K562 (cell line): ENCODE results near the gene HTR1D. TPM values are rescaled to one million over a fixed set of nuclear protein-coding genes. Genes with fewer than 3 reads are reported as not detected.

Experiments used
- ASH1L ChIP-seq: fragments of 450-650 bp; IDR thresholded peaks from 2 replicates; pipeline ENCODE4 v1.6.1; 2018; ENCODE audit warnings: borderline replicate concordance, mild to moderate bottlenecking, low read depth; ENCODE audit not compliant: partially characterized antibody
- ATF2 ChIP-seq: sonication (generic); formaldehyde crosslinking; IDR thresholded peaks from 2 replicates; pipeline ENCODE4 v1.8.1; 2022; ENCODE audit warnings: missing genetic modification reagents
- EGR1 ChIP-seq: fragments of 450-650 bp; conservative IDR thresholded peaks from 2 replicates; pipeline ENCODE4 v1.6.1; 2017; ENCODE audit warnings: mild to moderate bottlenecking
- HDAC3 ChIP-seq: fragments of 450-650 bp; IDR thresholded peaks from 2 replicates; pipeline ENCODE4 v1.6.1; 2018; ENCODE audit warnings: borderline replicate concordance, mild to moderate bottlenecking, moderate library complexity; ENCODE audit not compliant: partially characterized antibody
- HMG20A ChIP-seq: fragments of 450-650 bp; formaldehyde crosslinking; conservative IDR thresholded peaks from 2 replicates; pipeline ENCODE4 v1.4.0; 2020; ENCODE audit warnings: mild to moderate bottlenecking, mixed read lengths
- JUNB ChIP-seq: fragments of 450-650 bp; formaldehyde crosslinking; conservative IDR thresholded peaks from 2 replicates; pipeline ENCODE4 v1.4.0; 2020; ENCODE audit warnings: mild to moderate bottlenecking
- MAX ChIP-seq: sonication (generic); formaldehyde crosslinking; IDR thresholded peaks from 2 replicates; pipeline ENCODE4 v1.9.0; 2022; ENCODE audit warnings: mild to moderate bottlenecking, missing genetic modification reagents
- NCOA6 ChIP-seq: fragments of 450-650 bp; IDR thresholded peaks from 2 replicates; pipeline ENCODE4 v1.6.1; 2017; ENCODE audit warnings: mild to moderate bottlenecking
- POLR2AphosphoS5 ChIP-seq: IDR thresholded peaks from 2 replicates; pipeline ENCODE4 v1.6.1; 2011; ENCODE audit warnings: mild to moderate bottlenecking, low read depth, low read length, moderate library complexity; ENCODE audit not compliant: control insufficient read depth, insufficient read depth
- TAL1 ChIP-seq: fragments of 450-650 bp; IDR thresholded peaks from 2 replicates; pipeline ENCODE4 v1.6.1; 2016; ENCODE audit warnings: mild to moderate bottlenecking
- TFAM ChIP-seq: fragments of 250-450 bp; sonication (Bioruptor Pico); conservative IDR thresholded peaks from 2 replicates; pipeline ENCODE4 v1.5.0; 2021; ENCODE audit warnings: mild to moderate bottlenecking, moderate library complexity
- ZC3H4 ChIP-seq: sonication (generic); formaldehyde crosslinking; IDR thresholded peaks from 2 replicates; pipeline ENCODE4 v1.9.0; 2021; ENCODE audit warnings: missing genetic modification reagents, borderline replicate concordance
- ZKSCAN3 ChIP-seq: fragments of 250-450 bp; sonication (Bioruptor Pico); IDR thresholded peaks from 2 replicates; pipeline ENCODE4 v1.4.0; 2020
- ZNF134 ChIP-seq: fragments of 250-450 bp; sonication (Bioruptor Pico); conservative IDR thresholded peaks from 2 replicates; pipeline ENCODE4 v1.4.0; 2020
- polyA plus RNA-seq, 8 experiments: library from polyadenylated mRNA; depleted of rRNA in 4 of 8; stranded (reverse) in 5 of 8; unstranded in 3 of 8; fragments of >200 nt; fragmentation: Nextera tagmentation in 2 of 8; fragmentation: Illumina TruSeq in 1 of 8; extraction: Ambion mirVana in 2 of 8; extraction: Trizol in 1 of 8; gene quantifications; 2 replicates each; pipeline versions ENCODE4 v1.2.1 to v1.2.3, GENCODE V29; 2011 to 2014; ENCODE audit warnings: inconsistent platforms in 1 of 8, missing spikeins in 1 of 8
- total RNA-seq, 7 experiments: library from RNA; depleted of rRNA in 6 of 7; stranded (reverse); fragments of >200 nt in 6 of 7; fragmentation: Illumina TruSeq in 2 of 7; extraction: Trizol in 2 of 7; gene quantifications; 2 replicates each; pipeline versions ENCODE4 v1.2.1 to v1.2.3, GENCODE V29; 2011 to 2021; ENCODE audit warnings: low replicate concordance in 1 of 7
- TF ChIP-seq, protein P1 (sequence below): fragments of 250-450 bp; sonication (Bioruptor Pico); IDR thresholded peaks from 2 replicates; pipeline ENCODE4 v1.4.0; 2020
- TF ChIP-seq, protein P2 (sequence below), 2 experiments: IDR thresholded peaks in 1 of 2; conservative IDR thresholded peaks in 1 of 2; 2 replicates each; pipeline ENCODE4 v1.6.1; 2016; ENCODE audit warnings: low read depth in 2 of 2, mild to moderate bottlenecking in 1 of 2, missing compliant biosample characterization in 1 of 2, missing genetic modification characterization in 1 of 2, moderate library complexity in 1 of 2
- TF ChIP-seq, protein P3 (sequence below), 2 experiments: fragments of 450-650 bp; IDR thresholded peaks; 2 replicates each; pipeline ENCODE4 v1.6.1; 2016
- TF ChIP-seq, protein P4 (sequence below): fragments of 200-400 bp; formaldehyde crosslinking; IDR thresholded peaks from 2 replicates; pipeline ENCODE4 v1.6.1; 2017; ENCODE audit warnings: mild to moderate bottlenecking, low read depth, low read length, moderate library complexity

Gene HTR1D
- total and polyA plus RNA-seq, 9 of the 15 experiments (the other 6 are each of a cell fraction or from before 2014, with no cell fraction given), result 0.03 to 0.09 (median 0.04) TPM; not detected in 4

DNA sequence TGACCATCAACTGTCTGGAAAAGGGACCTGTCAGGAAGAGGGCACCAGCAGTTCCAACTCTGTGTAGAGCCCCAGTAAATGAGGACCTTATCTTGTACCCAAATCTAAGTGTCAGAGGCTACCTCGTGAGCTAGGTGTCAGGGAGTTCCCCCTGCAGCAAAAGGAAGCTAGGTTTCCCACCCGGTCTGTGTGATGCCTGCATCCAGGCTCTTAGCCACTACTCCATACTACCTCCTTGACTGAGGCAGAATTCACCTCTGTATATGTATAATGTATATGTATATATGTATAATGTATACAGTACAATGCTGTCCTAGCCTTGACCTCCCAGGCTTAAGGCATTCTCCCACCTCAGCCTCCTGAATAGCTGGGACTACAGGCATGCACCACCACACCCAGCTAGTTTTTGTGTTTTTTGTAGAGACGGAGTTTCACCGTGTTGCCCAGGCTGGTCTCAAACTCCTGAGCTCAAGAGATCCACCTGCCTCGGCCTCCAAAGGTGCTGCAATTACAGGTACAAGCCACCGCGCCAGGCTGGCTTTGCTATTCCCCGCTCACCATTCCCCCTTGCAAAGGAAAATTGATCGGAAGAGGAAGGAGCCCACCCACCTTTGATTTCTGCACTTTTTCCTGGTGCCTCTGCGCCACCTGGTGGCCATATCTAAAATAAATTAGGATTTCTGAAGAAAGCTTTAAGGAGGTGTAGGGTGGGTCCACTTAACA, 32.9 kb downstream of the HTR1D start (continued):
- no peak for TF ChIP-seq ZC3H4
- TF ChIP-seq ATF2 (CRISPR knock-in tag), result no peak
- no peak for TF ChIP-seq JUNB (CRISPR knock-in tag)
- no peak for TF ChIP-seq HDAC3
- no peak for TF ChIP-seq ASH1L
- no peak for TF ChIP-seq ZNF134
- no peak for TF ChIP-seq MAX (CRISPR knock-in tag)
- 0 out of 2 replicates have a peak, but pooled peaks have one; percentile 19 for TF ChIP-seq EGR1
- TF ChIP-seq TFAM (CRISPR knock-in tag), result no peak
- TF ChIP-seq, protein P1, sequence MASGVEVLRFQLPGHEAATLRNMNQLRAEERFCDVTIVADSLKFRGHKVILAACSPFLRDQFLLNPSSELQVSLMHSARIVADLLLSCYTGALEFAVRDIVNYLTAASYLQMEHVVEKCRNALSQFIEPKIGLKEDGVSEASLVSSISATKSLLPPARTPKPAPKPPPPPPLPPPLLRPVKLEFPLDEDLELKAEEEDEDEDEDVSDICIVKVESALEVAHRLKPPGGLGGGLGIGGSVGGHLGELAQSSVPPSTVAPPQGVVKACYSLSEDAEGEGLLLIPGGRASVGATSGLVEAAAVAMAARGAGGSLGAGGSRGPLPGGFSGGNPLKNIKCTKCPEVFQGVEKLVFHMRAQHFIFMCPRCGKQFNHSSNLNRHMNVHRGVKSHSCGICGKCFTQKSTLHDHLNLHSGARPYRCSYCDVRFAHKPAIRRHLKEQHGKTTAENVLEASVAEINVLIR, result no peak
- no peak for TF ChIP-seq POLR2AphosphoS5
- no peak for TF ChIP-seq NCOA6
- TF ChIP-seq, protein P2, sequence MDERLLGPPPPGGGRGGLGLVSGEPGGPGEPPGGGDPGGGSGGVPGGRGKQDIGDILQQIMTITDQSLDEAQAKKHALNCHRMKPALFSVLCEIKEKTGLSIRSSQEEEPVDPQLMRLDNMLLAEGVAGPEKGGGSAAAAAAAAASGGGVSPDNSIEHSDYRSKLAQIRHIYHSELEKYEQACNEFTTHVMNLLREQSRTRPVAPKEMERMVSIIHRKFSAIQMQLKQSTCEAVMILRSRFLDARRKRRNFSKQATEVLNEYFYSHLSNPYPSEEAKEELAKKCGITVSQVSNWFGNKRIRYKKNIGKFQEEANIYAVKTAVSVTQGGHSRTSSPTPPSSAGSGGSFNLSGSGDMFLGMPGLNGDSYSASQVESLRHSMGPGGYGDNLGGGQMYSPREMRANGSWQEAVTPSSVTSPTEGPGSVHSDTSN (CRISPR knock-in tag; IDR thresholded peaks at IDR 0.05; ENCODE audit: low read depth), result no peak
- TF ChIP-seq, protein P2 (tag; conservative IDR thresholded peaks at IDR 0.05; ENCODE audit: low read depth), result no peak
- no peak for TF ChIP-seq ZKSCAN3 (CRISPR knock-in tag)
- TF ChIP-seq, protein P3, sequence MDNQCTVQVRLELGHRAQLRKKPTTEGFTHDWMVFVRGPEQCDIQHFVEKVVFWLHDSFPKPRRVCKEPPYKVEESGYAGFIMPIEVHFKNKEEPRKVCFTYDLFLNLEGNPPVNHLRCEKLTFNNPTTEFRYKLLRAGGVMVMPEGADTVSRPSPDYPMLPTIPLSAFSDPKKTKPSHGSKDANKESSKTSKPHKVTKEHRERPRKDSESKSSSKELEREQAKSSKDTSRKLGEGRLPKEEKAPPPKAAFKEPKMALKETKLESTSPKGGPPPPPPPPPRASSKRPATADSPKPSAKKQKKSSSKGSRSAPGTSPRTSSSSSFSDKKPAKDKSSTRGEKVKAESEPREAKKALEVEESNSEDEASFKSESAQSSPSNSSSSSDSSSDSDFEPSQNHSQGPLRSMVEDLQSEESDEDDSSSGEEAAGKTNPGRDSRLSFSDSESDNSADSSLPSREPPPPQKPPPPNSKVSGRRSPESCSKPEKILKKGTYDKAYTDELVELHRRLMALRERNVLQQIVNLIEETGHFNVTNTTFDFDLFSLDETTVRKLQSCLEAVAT (IDR thresholded peaks at IDR 0.05), result no peak
- TF ChIP-seq, protein P4, sequence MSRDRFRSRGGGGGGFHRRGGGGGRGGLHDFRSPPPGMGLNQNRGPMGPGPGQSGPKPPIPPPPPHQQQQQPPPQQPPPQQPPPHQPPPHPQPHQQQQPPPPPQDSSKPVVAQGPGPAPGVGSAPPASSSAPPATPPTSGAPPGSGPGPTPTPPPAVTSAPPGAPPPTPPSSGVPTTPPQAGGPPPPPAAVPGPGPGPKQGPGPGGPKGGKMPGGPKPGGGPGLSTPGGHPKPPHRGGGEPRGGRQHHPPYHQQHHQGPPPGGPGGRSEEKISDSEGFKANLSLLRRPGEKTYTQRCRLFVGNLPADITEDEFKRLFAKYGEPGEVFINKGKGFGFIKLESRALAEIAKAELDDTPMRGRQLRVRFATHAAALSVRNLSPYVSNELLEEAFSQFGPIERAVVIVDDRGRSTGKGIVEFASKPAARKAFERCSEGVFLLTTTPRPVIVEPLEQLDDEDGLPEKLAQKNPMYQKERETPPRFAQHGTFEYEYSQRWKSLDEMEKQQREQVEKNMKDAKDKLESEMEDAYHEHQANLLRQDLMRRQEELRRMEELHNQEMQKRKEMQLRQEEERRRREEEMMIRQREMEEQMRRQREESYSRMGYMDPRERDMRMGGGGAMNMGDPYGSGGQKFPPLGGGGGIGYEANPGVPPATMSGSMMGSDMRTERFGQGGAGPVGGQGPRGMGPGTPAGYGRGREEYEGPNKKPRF, result no peak
- TF ChIP-seq HMG20A (CRISPR knock-in tag), result no peak
- no peak for TF ChIP-seq TAL1
